Trophoblast cell (in vitro differentiated cells and primary cell): ENCODE results near the gene EP400.

ENCODE experiments used
- DNase-seq, 2 donors: peaks; one replicate each; pipeline ENCODE4 v3.0.0-alpha.2; 2016
- H2AFZ ChIP-seq: 2 replicates; pipeline ENCODE4 v1.6.1; 2013; ENCODE audit warnings: low read length, moderate library complexity, mild to moderate bottlenecking; ENCODE audit not compliant: insufficient read depth, poor library complexity
- H2AK5ac ChIP-seq: 2 replicates; pipeline ENCODE4 v1.6.1; 2013; ENCODE audit warnings: mild to moderate bottlenecking, low read length
- H2BK120ac ChIP-seq: 2 replicates; pipeline ENCODE4 v1.6.1; 2013; ENCODE audit warnings: low read length, mild to moderate bottlenecking, moderate library complexity; ENCODE audit not compliant: insufficient read depth, poor library complexity
- H2BK12ac ChIP-seq: 2 replicates; pipeline ENCODE4 v1.6.1; 2013; ENCODE audit warnings: mild to moderate bottlenecking, low read length, moderate library complexity
- H2BK5ac ChIP-seq: 2 replicates; pipeline ENCODE4 v1.6.1; 2013; ENCODE audit warnings: low read length, low read depth, moderate library complexity, mild to moderate bottlenecking; ENCODE audit not compliant: poor library complexity
- H3K14ac ChIP-seq: 2 replicates; pipeline ENCODE4 v1.6.1; 2013; ENCODE audit warnings: mild to moderate bottlenecking, low read length
- H3K18ac ChIP-seq: 2 replicates; pipeline ENCODE4 v1.6.1; 2013; ENCODE audit warnings: mild to moderate bottlenecking, low read length
- H3K23ac ChIP-seq: 2 replicates; pipeline ENCODE4 v1.6.1; 2013; ENCODE audit warnings: low read length
- H3K27ac ChIP-seq: 2 replicates; pipeline ENCODE4 v1.5.1; 2013; ENCODE audit warnings: low read depth, mild to moderate bottlenecking, inconsistent platforms, low read length, moderate library complexity
- H3K27me3 ChIP-seq: 2 replicates; pipeline ENCODE4 v1.6.1; 2013; ENCODE audit warnings: inconsistent platforms, mild to moderate bottlenecking, low read length, moderate library complexity; ENCODE audit not compliant: insufficient read depth
- H3K36me3 ChIP-seq, 2 experiments: 1 replicate in 1 of 2; 2 replicates in 1 of 2; pipeline ENCODE4 v1.6.1; 2013; ENCODE audit warnings: low read length in 2 of 2, mild to moderate bottlenecking in 2 of 2, moderate library complexity in 1 of 2; ENCODE audit not compliant: insufficient read depth in 2 of 2, control insufficient read depth in 1 of 2
- H3K4ac ChIP-seq: 2 replicates; pipeline ENCODE4 v1.6.1; 2013; ENCODE audit warnings: low read depth, mild to moderate bottlenecking, low read length, moderate library complexity
- H3K4me1 ChIP-seq, 2 experiments: 1 replicate in 1 of 2; 2 replicates in 1 of 2; pipeline ENCODE4 v1.6.1; 2013; ENCODE audit warnings: low read length in 2 of 2, mild to moderate bottlenecking in 2 of 2, moderate library complexity in 1 of 2; ENCODE audit not compliant: insufficient read depth in 2 of 2, control insufficient read depth in 1 of 2
- H3K4me2 ChIP-seq: 2 replicates; pipeline ENCODE4 v1.6.1; 2013; ENCODE audit warnings: inconsistent platforms, mild to moderate bottlenecking, low read length, moderate library complexity
- H3K4me3 ChIP-seq: 2 replicates; pipeline ENCODE4 v1.5.1; 2013; ENCODE audit warnings: mild to moderate bottlenecking, low read depth, low read length, inconsistent platforms
- H3K79me1 ChIP-seq: one replicate; pipeline ENCODE4 v1.6.1; 2013; ENCODE audit warnings: low read length
- H3K79me2 ChIP-seq: 2 replicates; pipeline ENCODE4 v1.6.1; 2013; ENCODE audit warnings: low read length, mild to moderate bottlenecking; ENCODE audit not compliant: control insufficient read depth, insufficient read depth, poor library complexity
- H3K9ac ChIP-seq: 2 replicates; pipeline ENCODE4 v1.6.1; 2013; ENCODE audit warnings: mild to moderate bottlenecking, low read length
- H3K9me3 ChIP-seq: 2 replicates; pipeline ENCODE4 v1.6.1; 2013; ENCODE audit warnings: low read depth, mild to moderate bottlenecking, control low read depth, inconsistent platforms, low read length; ENCODE audit not compliant: insufficient read depth
- H4K12ac ChIP-seq: 2 replicates; pipeline ENCODE4 v1.6.1; 2013; ENCODE audit warnings: low read depth, mild to moderate bottlenecking, low read length, moderate library complexity
- H4K8ac ChIP-seq: 2 replicates; pipeline ENCODE4 v1.6.1; 2013; ENCODE audit warnings: low read depth, mild to moderate bottlenecking, low read length, moderate library complexity
- H4K91ac ChIP-seq: one replicate; pipeline ENCODE4 v1.6.1; 2013; ENCODE audit warnings: low read depth, mild to moderate bottlenecking, low read length, moderate library complexity
- WGBS: extraction: QIAGEN DNeasy Blood & Tissue Kit; methylation state at CpG from one replicate; pipeline ENCODE4 v1.1.7; 2013; ENCODE audit warnings: missing lambda C conversion rate; ENCODE audit not compliant: insufficient read length, insufficient coverage; ENCODE audit errors: extremely low coverage; 5-methylcytosine and 5-hydroxymethylcytosine counted together

EP400 gene

GRCh38 chr12:131944601-131945251, 5.0 kb upstream of the EP400 start:
- H3K18ac ChIP-seq: no peak overlapping the region
- WGBS: no CpG with 5 or more reads among the region's 35 CpGs
- peaks cover 36 to 43% of the 10 kb centered on the region in 2 experiments for H3K36me3 ChIP-seq
- no peak overlapping the region for H3K4ac ChIP-seq
- H3K27me3 ChIP-seq: no peaks in the 10 kb centered on the region
- peaks cover 3% of the 10 kb centered on the region for H3K79me1 ChIP-seq
- peaks cover 2% of the 10 kb centered on the region for H3K79me2 ChIP-seq
- no peak overlapping the region for H3K23ac ChIP-seq
- H3K9ac ChIP-seq: no peak overlapping the region
- no peak overlapping the region for H2AK5ac ChIP-seq
- peak overlapping the region; percentile 23 for H3K4me3 ChIP-seq
- no peak overlapping the region for H4K91ac ChIP-seq
- no peak overlapping the region for H2BK12ac ChIP-seq
- H2AFZ ChIP-seq: no peak overlapping the region
- no peak overlapping the region for H4K8ac ChIP-seq
- no peak overlapping the region for H2BK5ac ChIP-seq
- H2BK120ac ChIP-seq: no peak overlapping the region
- peaks cover 0 to 3% of the 10 kb centered on the region in 2 experiments for H3K4me1 ChIP-seq
- H3K14ac ChIP-seq: no peak overlapping the region
- no peak for DNase-seq
- no peak overlapping the region for H4K12ac ChIP-seq
- H3K4me2 ChIP-seq: no peak overlapping the region
- H3K27ac ChIP-seq: no peak overlapping the region
- H3K9me3 ChIP-seq: peaks cover 7% of the 10 kb centered on the region

- peaks cover 24 to 28% of the 10 kb centered on the region in 2 experiments for H3K36me3 ChIP-seq
- WGBS: no CpG with 5 or more reads among the region's 6 CpGs
- no peak overlapping the region for H4K8ac ChIP-seq
- H3K4me1 ChIP-seq: peaks cover 0 to 8% of the 10 kb centered on the region in 2 experiments
- no peak overlapping the region for H2BK12ac ChIP-seq
- no peak overlapping the region for H3K14ac ChIP-seq
- H3K4me3 ChIP-seq: no peak overlapping the region
- DNase-seq: no peak
- H4K91ac ChIP-seq: no peak overlapping the region
- H3K23ac ChIP-seq: no peak overlapping the region
- peaks cover 3% of the 10 kb centered on the region for H3K27me3 ChIP-seq
- no peak overlapping the region for H3K27ac ChIP-seq
- H2AFZ ChIP-seq: no peak overlapping the region
- H3K18ac ChIP-seq: no peak overlapping the region
- peaks cover 6% of the 10 kb centered on the region for H3K9me3 ChIP-seq
- peaks cover 12% of the 10 kb centered on the region for H3K79me2 ChIP-seq
- no peak overlapping the region for H3K4ac ChIP-seq
- no peak overlapping the region for H3K4me2 ChIP-seq
- H2BK120ac ChIP-seq: no peak overlapping the region
- peaks cover 12% of the 10 kb centered on the region for H3K79me1 ChIP-seq
- H2BK5ac ChIP-seq: no peak overlapping the region
- no peak overlapping the region for H3K9ac ChIP-seq
- H4K12ac ChIP-seq: no peak overlapping the region
- H2AK5ac ChIP-seq: no peak overlapping the region
Observed at GRCh38 chr12:131946757-131947156, 3.0 kb upstream of the EP400 start.

- Histone ChIP-seq H2AK5ac (no peak overlapping the region), H4K12ac (no peak overlapping the region), H3K4me3 (no peak overlapping the region), H3K4me2 (no peak overlapping the region), H3K4me1 (peaks cover 0 to 8% of the 10 kb centered on the region in 2 experiments), H3K18ac (no peak overlapping the region), H4K8ac (no peak overlapping the region), H3K36me3 (peaks cover 19 to 22% of the 10 kb centered on the region in 2 experiments), H2AFZ (no peak overlapping the region), H4K91ac (no peak overlapping the region), H3K23ac (no peak overlapping the region), H3K79me2 (peaks cover 15% of the 10 kb centered on the region), H2BK5ac (no peak overlapping the region), H2BK120ac (no peak overlapping the region), H3K27me3 (peaks cover 3% of the 10 kb centered on the region), H3K27ac (no peak overlapping the region), H3K14ac (no peak overlapping the region), H3K9me3 (peaks cover 6% of the 10 kb centered on the region), H2BK12ac (no peak overlapping the region), H3K9ac (no peak overlapping the region), H3K79me1 (peaks cover 12% of the 10 kb centered on the region), H3K4ac (no peak overlapping the region)
- DNase-seq: no peak
- WGBS: no CpG with 5 or more reads among the region's 8 CpGs
Observed at GRCh38 chr12:131947482-131948027, 2.2 kb upstream of the EP400 start.

GRCh38 chr12:131948166-131948712, 1.5 kb upstream of the EP400 start:
- H4K12ac ChIP-seq: no peak overlapping the region
- H3K79me2 ChIP-seq: peaks cover 15% of the 10 kb centered on the region
- DNase-seq: peak in 1 of 2 donors; percentile 2
- H4K91ac ChIP-seq: no peak overlapping the region
- H3K27me3 ChIP-seq: peaks cover 3% of the 10 kb centered on the region
- H3K18ac ChIP-seq: no peak overlapping the region
- no peak overlapping the region for H2BK120ac ChIP-seq
- no peak overlapping the region for H3K4me3 ChIP-seq
- no peak overlapping the region for H3K23ac ChIP-seq
- H3K9ac ChIP-seq: no peak overlapping the region
- H4K8ac ChIP-seq: no peak overlapping the region
- H2BK12ac ChIP-seq: no peak overlapping the region
- no peak overlapping the region for H2AFZ ChIP-seq
- peaks cover 6% of the 10 kb centered on the region for H3K9me3 ChIP-seq
- no peak overlapping the region for H3K27ac ChIP-seq
- no peak overlapping the region for H3K14ac ChIP-seq
- peaks cover 12% of the 10 kb centered on the region for H3K79me1 ChIP-seq
- H3K4me2 ChIP-seq: no peak overlapping the region
- no peak overlapping the region for H3K4ac ChIP-seq
- peaks cover 0 to 8% of the 10 kb centered on the region in 2 experiments for H3K4me1 ChIP-seq
- H2AK5ac ChIP-seq: no peak overlapping the region
- peaks cover 12 to 15% of the 10 kb centered on the region in 2 experiments for H3K36me3 ChIP-seq
- no peak overlapping the region for H2BK5ac ChIP-seq
- WGBS: no CpG with 5 or more reads among the region's 1 CpG
